ENCODE measurements around the gene CELF4.

CELF4 gene

DNA sequence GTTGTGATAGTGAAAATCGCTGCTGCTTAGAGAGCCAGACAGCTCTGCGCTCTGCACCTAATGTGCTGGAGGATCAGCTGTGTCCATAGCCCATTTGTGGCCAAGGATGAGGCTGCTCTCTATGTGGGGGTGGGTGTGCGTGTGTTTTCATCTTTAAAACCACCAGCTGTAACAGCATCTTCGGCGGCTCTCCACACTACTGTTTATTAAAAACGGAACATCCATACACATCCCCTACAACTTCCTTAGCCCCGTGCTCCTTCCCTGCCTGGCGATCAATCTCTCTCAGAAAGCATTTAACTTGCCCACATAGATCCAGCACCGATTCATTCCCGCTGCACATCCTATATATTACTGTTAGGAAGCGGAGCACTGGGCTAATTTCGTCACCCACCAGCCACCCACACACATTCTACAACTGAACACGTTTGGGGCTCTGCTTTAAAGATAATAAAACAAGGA, 1.6 kb downstream of the CELF4 start:
- no peak overlapping the region for H3K9ac ChIP-seq (ENCODE audit: low read depth in 1 of 2, low read length in 2 of 2)
- peaks cover 0 to 2% of the 10 kb centered on the region in 2 donors for H3K4me1 ChIP-seq (ENCODE audit: control insufficient read depth in 2 of 2, insufficient read depth in 2 of 2, low read length in 2 of 2)
- H3K27me3 ChIP-seq (ENCODE audit: control insufficient read depth in 2 of 2, insufficient read depth in 2 of 2, low read length in 2 of 2): peaks cover 16 to 37% of the 10 kb centered on the region in 2 donors
- H3K36me3 ChIP-seq (ENCODE audit: control insufficient read depth in 2 of 2, insufficient read depth in 2 of 2, low read length in 2 of 2): no peaks in the 10 kb centered on the region
- H3K27ac ChIP-seq (ENCODE audit: low read depth in 2 of 2, low read length in 2 of 2): no peak overlapping the region
- H3K9me3 ChIP-seq (ENCODE audit: control insufficient read depth in 2 of 2, low read length in 2 of 2): no peaks in the 10 kb centered on the region
- no peak overlapping the region for H3K4me3 ChIP-seq (ENCODE audit: low read length in 2 of 2)

- no peaks in the 10 kb centered on the region for H3K9me3 ChIP-seq (ENCODE audit: control insufficient read depth in 2 of 2, low read length in 2 of 2)
- peaks cover 0 to 2% of the 10 kb centered on the region in 2 donors for H3K4me1 ChIP-seq (ENCODE audit: control insufficient read depth in 2 of 2, insufficient read depth in 2 of 2, low read length in 2 of 2)
- no peak overlapping the region for H3K4me3 ChIP-seq (ENCODE audit: low read length in 2 of 2)
- H3K27me3 ChIP-seq (ENCODE audit: control insufficient read depth in 2 of 2, insufficient read depth in 2 of 2, low read length in 2 of 2): peaks cover 9 to 24% of the 10 kb centered on the region in 2 donors
- H3K36me3 ChIP-seq (ENCODE audit: control insufficient read depth in 2 of 2, insufficient read depth in 2 of 2, low read length in 2 of 2): no peaks in the 10 kb centered on the region
- no peak overlapping the region for H3K27ac ChIP-seq (ENCODE audit: low read depth in 2 of 2, low read length in 2 of 2)
- no peak overlapping the region for H3K9ac ChIP-seq (ENCODE audit: low read depth in 1 of 2, low read length in 2 of 2)
Measured at GRCh38 chr18:37561986-37562385, 3.6 kb downstream of the CELF4 start.

DNA sequence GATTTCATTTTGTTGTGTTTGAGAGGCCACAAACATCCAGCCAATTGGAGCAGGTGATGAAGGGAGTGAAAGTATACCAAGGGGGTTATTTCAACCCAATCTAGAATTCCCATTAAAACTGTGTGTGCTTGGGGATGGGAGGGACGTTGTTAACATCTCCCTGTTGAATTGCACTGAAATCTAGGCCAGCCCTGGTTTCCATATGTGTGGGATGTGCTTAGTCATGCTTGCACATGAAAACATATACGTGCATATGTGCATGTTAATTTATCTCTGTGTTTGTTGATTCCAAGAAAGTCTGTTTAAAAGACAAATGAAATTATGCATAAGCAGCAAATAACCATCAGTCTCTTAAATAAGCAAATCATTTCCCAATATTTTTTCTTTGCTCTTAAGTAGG, 5.6 kb downstream of the CELF4 start:
- no peaks in the 10 kb centered on the region for H3K36me3 ChIP-seq (ENCODE audit: control insufficient read depth in 2 of 2, insufficient read depth in 2 of 2, low read length in 2 of 2)
- H3K9ac ChIP-seq (ENCODE audit: low read depth in 1 of 2, low read length in 2 of 2): no peak overlapping the region
- H3K27me3 ChIP-seq (ENCODE audit: control insufficient read depth in 2 of 2, insufficient read depth in 2 of 2, low read length in 2 of 2): peaks cover 3 to 17% of the 10 kb centered on the region in 2 donors
- no peak overlapping the region for H3K4me3 ChIP-seq (ENCODE audit: low read length in 2 of 2)
- H3K9me3 ChIP-seq (ENCODE audit: control insufficient read depth in 2 of 2, low read length in 2 of 2): no peaks in the 10 kb centered on the region
- no peaks in the 10 kb centered on the region for H3K4me1 ChIP-seq (ENCODE audit: control insufficient read depth in 2 of 2, insufficient read depth in 2 of 2, low read length in 2 of 2)
- H3K27ac ChIP-seq (ENCODE audit: low read depth in 2 of 2, low read length in 2 of 2): no peak overlapping the region

GRCh38 chr18:37559194-37559593, 6.4 kb downstream of the CELF4 start:
- no peaks in the 10 kb centered on the region for H3K4me1 ChIP-seq (ENCODE audit: control insufficient read depth in 2 of 2, insufficient read depth in 2 of 2, low read length in 2 of 2)
- no peak overlapping the region for H3K27ac ChIP-seq (ENCODE audit: low read depth in 2 of 2, low read length in 2 of 2)
- no peaks in the 10 kb centered on the region for H3K36me3 ChIP-seq (ENCODE audit: control insufficient read depth in 2 of 2, insufficient read depth in 2 of 2, low read length in 2 of 2)
- H3K9ac ChIP-seq (ENCODE audit: low read depth in 1 of 2, low read length in 2 of 2): no peak overlapping the region
- no peak overlapping the region for H3K4me3 ChIP-seq (ENCODE audit: low read length in 2 of 2)
- H3K27me3 ChIP-seq (ENCODE audit: control insufficient read depth in 2 of 2, insufficient read depth in 2 of 2, low read length in 2 of 2): peaks cover 0 to 14% of the 10 kb centered on the region in 2 donors
- H3K9me3 ChIP-seq (ENCODE audit: control insufficient read depth in 2 of 2, low read length in 2 of 2): no peaks in the 10 kb centered on the region

DNA sequence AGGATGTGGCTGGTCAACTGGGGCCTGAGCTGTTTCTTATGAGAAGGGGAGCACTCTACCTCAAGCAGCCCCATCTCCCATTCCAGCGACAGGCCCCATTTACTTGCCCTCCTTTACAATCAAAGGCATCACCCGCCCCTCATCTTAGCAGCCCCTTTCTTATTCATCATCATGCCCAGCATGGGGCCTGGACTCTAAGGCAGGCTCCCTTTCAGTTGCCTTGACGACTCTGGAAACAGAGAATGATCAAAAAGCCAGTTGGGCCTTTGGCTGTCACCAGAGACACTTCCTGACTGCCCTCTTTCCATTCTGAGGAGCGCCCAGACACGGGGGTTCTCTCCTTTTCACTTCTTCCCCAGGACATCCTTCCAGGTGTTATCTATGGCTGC, 11.2 kb downstream of the CELF4 start:
- Histone ChIP-seq H3K9me3 (ENCODE audit: control insufficient read depth in 2 of 2, low read length in 2 of 2) (no peaks in the 10 kb centered on the region), H3K9ac (ENCODE audit: low read depth in 1 of 2, low read length in 2 of 2) (no peak overlapping the region), H3K4me3 (ENCODE audit: low read length in 2 of 2) (no peak overlapping the region), H3K27me3 (ENCODE audit: control insufficient read depth in 2 of 2, insufficient read depth in 2 of 2, low read length in 2 of 2) (peaks cover 0 to 3% of the 10 kb centered on the region in 2 donors), H3K27ac (ENCODE audit: low read depth in 2 of 2, low read length in 2 of 2) (no peak overlapping the region), H3K4me1 (ENCODE audit: control insufficient read depth in 2 of 2, insufficient read depth in 2 of 2, low read length in 2 of 2) (no peaks in the 10 kb centered on the region), H3K36me3 (ENCODE audit: control insufficient read depth in 2 of 2, insufficient read depth in 2 of 2, low read length in 2 of 2) (no peaks in the 10 kb centered on the region)

DNA sequence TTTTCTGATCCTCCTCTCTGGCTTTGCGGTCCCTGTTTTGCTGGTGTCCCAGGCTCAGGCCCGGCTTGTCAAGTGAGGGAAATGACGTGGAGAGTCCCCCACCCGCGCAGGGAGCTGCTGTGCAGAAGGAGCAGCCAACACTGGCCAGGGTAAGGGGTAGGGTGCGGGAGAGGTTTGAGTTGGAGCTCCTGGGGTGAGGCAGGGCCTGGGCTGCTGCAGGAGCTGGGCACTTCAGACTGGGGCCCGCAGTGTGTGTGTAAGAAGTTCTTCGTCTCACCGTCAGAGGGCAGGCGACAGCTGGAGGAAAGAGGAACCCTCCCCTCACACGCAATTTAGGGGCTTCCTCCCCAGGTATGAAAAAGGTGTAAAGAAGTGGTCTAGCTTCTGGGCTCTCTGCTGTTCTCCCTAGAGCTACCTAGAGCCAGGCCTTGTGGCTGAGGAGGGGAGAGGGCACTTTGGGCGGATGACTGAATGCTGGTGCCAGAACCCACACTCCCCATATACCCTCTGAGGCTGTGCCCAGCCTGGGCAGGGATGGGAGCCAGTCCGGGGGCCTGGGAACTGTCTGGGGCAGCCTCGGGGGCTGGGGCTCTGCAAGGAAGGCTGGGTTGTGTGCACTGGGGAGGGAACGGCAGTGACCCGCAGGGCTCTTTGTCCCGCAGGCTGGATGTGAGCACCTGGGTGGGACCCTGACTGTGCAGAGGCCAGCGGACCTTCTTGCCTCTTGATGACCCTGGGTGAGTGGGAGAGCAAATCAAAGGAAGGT, 11.8 kb downstream of the CELF4 start:
- no peaks in the 10 kb centered on the region for H3K4me1 ChIP-seq (ENCODE audit: control insufficient read depth in 2 of 2, insufficient read depth in 2 of 2, low read length in 2 of 2)
- no peak overlapping the region for H3K4me3 ChIP-seq (ENCODE audit: low read length in 2 of 2)
- no peaks in the 10 kb centered on the region for H3K36me3 ChIP-seq (ENCODE audit: control insufficient read depth in 2 of 2, insufficient read depth in 2 of 2, low read length in 2 of 2)
- no peak overlapping the region for H3K27ac ChIP-seq (ENCODE audit: low read depth in 2 of 2, low read length in 2 of 2)
- no peak overlapping the region for H3K9ac ChIP-seq (ENCODE audit: low read depth in 1 of 2, low read length in 2 of 2)
- no peaks in the 10 kb centered on the region for H3K27me3 ChIP-seq (ENCODE audit: control insufficient read depth in 2 of 2, insufficient read depth in 2 of 2, low read length in 2 of 2)
- H3K9me3 ChIP-seq (ENCODE audit: control insufficient read depth in 2 of 2, low read length in 2 of 2): no peaks in the 10 kb centered on the region

- Histone ChIP-seq H3K4me3 (ENCODE audit: low read length in 2 of 2) (no peak overlapping the region), H3K4me1 (ENCODE audit: control insufficient read depth in 2 of 2, insufficient read depth in 2 of 2, low read length in 2 of 2) (no peaks in the 10 kb centered on the region), H3K9ac (ENCODE audit: low read depth in 1 of 2, low read length in 2 of 2) (no peak overlapping the region), H3K27ac (ENCODE audit: low read depth in 2 of 2, low read length in 2 of 2) (no peak overlapping the region), H3K9me3 (ENCODE audit: control insufficient read depth in 2 of 2, low read length in 2 of 2) (no peaks in the 10 kb centered on the region), H3K36me3 (ENCODE audit: control insufficient read depth in 2 of 2, insufficient read depth in 2 of 2, low read length in 2 of 2) (no peaks in the 10 kb centered on the region), H3K27me3 (ENCODE audit: control insufficient read depth in 2 of 2, insufficient read depth in 2 of 2, low read length in 2 of 2) (no peaks in the 10 kb centered on the region)
Measured at GRCh38 chr18:37552286-37552685, 13.3 kb downstream of the CELF4 start.

DNA sequence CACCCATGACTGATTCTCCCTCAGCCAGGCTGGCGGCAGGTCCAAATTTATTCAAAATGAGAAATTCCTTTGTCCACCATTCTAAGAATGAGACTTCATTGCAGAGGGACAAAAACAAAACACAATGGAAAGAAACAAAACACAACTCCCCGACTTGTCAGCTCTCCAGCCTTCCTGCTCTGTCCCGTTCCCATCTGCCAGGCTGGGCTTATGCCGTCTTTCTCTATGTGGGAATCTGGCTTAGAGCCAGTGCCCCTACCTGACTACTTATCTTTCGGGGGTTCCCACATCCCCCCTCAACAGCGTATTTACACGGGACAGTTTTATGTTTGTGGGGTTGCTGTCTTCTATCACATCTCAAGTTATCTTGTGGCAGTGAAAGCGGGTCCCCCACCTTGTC, 13.8 kb downstream of the CELF4 start:
- H3K9ac ChIP-seq (ENCODE audit: low read depth in 1 of 2, low read length in 2 of 2): no peak overlapping the region
- no peak overlapping the region for H3K27ac ChIP-seq (ENCODE audit: low read depth in 2 of 2, low read length in 2 of 2)
- no peaks in the 10 kb centered on the region for H3K36me3 ChIP-seq (ENCODE audit: control insufficient read depth in 2 of 2, insufficient read depth in 2 of 2, low read length in 2 of 2)
- H3K27me3 ChIP-seq (ENCODE audit: control insufficient read depth in 2 of 2, insufficient read depth in 2 of 2, low read length in 2 of 2): no peaks in the 10 kb centered on the region
- H3K4me3 ChIP-seq (ENCODE audit: low read length in 2 of 2): no peak overlapping the region
- no peaks in the 10 kb centered on the region for H3K9me3 ChIP-seq (ENCODE audit: control insufficient read depth in 2 of 2, low read length in 2 of 2)
- H3K4me1 ChIP-seq (ENCODE audit: control insufficient read depth in 2 of 2, insufficient read depth in 2 of 2, low read length in 2 of 2): no peaks in the 10 kb centered on the region

- Histone ChIP-seq H3K9ac (ENCODE audit: low read depth in 1 of 2, low read length in 2 of 2) (no peak overlapping the region), H3K27me3 (ENCODE audit: control insufficient read depth in 2 of 2, insufficient read depth in 2 of 2, low read length in 2 of 2) (no peaks in the 10 kb centered on the region), H3K9me3 (ENCODE audit: control insufficient read depth in 2 of 2, low read length in 2 of 2) (no peaks in the 10 kb centered on the region), H3K4me3 (ENCODE audit: low read length in 2 of 2) (no peak overlapping the region), H3K27ac (ENCODE audit: low read depth in 2 of 2, low read length in 2 of 2) (no peak overlapping the region), H3K4me1 (ENCODE audit: control insufficient read depth in 2 of 2, insufficient read depth in 2 of 2, low read length in 2 of 2) (no peaks in the 10 kb centered on the region), H3K36me3 (ENCODE audit: control insufficient read depth in 2 of 2, insufficient read depth in 2 of 2, low read length in 2 of 2) (no peaks in the 10 kb centered on the region)
Measured at GRCh38 chr18:37551249-37551648, 14.3 kb downstream of the CELF4 start.

DNA sequence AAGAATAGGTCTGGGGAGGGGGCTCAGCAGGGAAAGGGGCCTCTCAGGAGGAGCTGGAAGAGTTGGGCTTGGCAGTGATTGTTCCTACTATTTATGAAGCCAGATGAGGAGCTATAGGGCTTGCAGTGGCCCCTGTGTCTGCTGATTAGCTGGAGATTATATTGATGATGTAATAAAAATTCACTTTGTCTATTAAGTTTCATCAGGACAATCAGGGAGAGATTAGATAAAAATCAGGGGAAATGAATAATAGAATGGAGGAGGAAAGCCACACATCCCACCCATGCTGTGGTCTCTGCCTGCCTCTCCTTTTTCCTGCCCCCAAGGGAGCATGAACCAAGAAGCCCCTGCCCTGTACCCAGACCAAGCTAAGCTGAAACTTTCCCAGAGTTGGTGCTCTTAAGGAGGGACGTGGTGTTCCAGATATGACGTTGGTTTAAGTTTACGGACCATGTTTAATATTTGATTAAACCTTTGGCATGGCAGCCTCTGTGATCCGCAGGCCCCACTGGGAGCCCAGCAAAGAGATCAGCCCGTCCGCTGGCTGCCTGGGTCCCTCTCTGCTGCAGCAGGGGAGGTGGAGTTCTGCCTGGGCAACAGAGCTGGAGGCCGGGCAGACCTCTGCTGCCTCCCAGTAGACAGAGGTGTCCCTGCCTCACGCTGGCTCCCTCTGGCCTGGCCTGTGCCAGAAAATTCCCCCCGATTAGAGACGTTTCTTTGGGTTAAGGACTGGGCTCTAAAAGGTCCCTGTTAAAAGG, 15.3 kb downstream of the CELF4 start:
- no peak overlapping the region for H3K27ac ChIP-seq (ENCODE audit: low read depth in 2 of 2, low read length in 2 of 2)

More for the DNA sequence above, 15.3 kb downstream of the CELF4 start:
- no peak overlapping the region for H3K9ac ChIP-seq (ENCODE audit: low read depth in 1 of 2, low read length in 2 of 2)
- H3K4me1 ChIP-seq (ENCODE audit: control insufficient read depth in 2 of 2, insufficient read depth in 2 of 2, low read length in 2 of 2): no peaks in the 10 kb centered on the region
- H3K36me3 ChIP-seq (ENCODE audit: control insufficient read depth in 2 of 2, insufficient read depth in 2 of 2, low read length in 2 of 2): no peaks in the 10 kb centered on the region
- no peak overlapping the region for H3K4me3 ChIP-seq (ENCODE audit: low read length in 2 of 2)
- no peaks in the 10 kb centered on the region for H3K9me3 ChIP-seq (ENCODE audit: control insufficient read depth in 2 of 2, low read length in 2 of 2)
- H3K27me3 ChIP-seq (ENCODE audit: control insufficient read depth in 2 of 2, insufficient read depth in 2 of 2, low read length in 2 of 2): no peaks in the 10 kb centered on the region

All from mucosa of rectum (tissue), 2 donors.